Fibroblast of lung (primary cell): ENCODE measurements around the gene TGIF2.

Source experiments
- CTCF ChIP-seq, 2 donors: IDR thresholded peaks in 1 of 2; conservative IDR thresholded peaks in 1 of 2; 1 replicate in 1 of 2; 2 replicates in 1 of 2; pipeline ENCODE4 v1.5.1; 2011 to 2012; ENCODE audit warnings: low read length in 2 of 2, control low read depth in 1 of 2, inconsistent platforms in 1 of 2, low read depth in 1 of 2, mild to moderate bottlenecking in 1 of 2
- EZH2 ChIP-seq: IDR thresholded peaks from 2 replicates; pipeline ENCODE4 v1.5.1; 2012; ENCODE audit warnings: low read length, control low read depth, mild to moderate bottlenecking; ENCODE audit errors: missing control alignments

GRCh38 chr20:36633285-36633772 is 59.9 kb downstream of the TGIF2 start:
- TF ChIP-seq CTCF (conservative IDR thresholded peaks at IDR 0.05 in 1 of 2, IDR thresholded peaks at IDR 0.05 in 1 of 2; ENCODE audit: low read depth in 1 of 2, low read length in 2 of 2) = no peak
- no peak for TF ChIP-seq EZH2
